ENCODE data around the gene KCNC1.

KCNC1 gene

DNA sequence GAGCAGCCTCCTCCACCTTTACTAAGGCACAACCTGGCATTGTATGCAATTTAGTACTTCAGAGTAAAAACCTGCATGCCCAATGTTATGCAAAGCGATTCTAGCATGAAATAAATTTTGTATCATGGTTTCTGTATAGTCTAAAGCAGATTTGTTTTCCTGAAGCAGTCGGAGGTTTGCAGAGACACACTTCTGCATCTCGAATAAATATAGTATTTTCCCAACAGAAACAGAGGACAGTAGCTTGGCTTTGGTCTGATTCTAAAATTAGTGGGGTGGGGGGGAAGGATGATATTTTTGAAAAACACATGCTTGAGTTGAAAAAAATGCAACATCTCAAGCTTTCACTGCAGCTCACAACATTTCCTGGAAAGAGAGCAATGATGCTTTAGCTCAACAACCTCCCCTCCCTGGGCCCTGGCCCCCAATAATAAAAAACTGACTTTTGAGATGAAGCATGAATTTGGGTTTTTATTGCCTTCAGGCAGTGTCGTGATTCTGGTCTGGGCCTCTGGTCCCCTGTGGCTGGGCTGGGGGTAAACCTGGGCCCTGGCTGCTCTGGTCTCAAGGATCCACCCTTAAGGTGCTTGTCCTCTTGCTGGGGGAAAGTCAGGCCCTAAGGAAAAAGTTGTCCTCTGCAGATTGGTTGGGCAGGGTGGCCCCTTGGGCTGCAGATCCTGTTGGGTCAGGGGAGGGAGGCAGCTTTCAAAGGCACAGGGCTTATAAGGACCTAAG lies 48.2 kb downstream of the KCNC1 start:
- DNase-seq (ENCODE audit: low read depth) = no peak
- no peak overlapping the region for H3K4me3 ChIP-seq (ENCODE audit: control insufficient read depth, low read depth, low read length)
- TF ChIP-seq, protein P1, sequence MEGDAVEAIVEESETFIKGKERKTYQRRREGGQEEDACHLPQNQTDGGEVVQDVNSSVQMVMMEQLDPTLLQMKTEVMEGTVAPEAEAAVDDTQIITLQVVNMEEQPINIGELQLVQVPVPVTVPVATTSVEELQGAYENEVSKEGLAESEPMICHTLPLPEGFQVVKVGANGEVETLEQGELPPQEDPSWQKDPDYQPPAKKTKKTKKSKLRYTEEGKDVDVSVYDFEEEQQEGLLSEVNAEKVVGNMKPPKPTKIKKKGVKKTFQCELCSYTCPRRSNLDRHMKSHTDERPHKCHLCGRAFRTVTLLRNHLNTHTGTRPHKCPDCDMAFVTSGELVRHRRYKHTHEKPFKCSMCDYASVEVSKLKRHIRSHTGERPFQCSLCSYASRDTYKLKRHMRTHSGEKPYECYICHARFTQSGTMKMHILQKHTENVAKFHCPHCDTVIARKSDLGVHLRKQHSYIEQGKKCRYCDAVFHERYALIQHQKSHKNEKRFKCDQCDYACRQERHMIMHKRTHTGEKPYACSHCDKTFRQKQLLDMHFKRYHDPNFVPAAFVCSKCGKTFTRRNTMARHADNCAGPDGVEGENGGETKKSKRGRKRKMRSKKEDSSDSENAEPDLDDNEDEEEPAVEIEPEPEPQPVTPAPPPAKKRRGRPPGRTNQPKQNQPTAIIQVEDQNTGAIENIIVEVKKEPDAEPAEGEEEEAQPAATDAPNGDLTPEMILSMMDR (conservative IDR thresholded peaks at IDR 0.05; ENCODE audit: control insufficient read depth, insufficient read depth, low read depth, low read length) = no peak

DNA sequence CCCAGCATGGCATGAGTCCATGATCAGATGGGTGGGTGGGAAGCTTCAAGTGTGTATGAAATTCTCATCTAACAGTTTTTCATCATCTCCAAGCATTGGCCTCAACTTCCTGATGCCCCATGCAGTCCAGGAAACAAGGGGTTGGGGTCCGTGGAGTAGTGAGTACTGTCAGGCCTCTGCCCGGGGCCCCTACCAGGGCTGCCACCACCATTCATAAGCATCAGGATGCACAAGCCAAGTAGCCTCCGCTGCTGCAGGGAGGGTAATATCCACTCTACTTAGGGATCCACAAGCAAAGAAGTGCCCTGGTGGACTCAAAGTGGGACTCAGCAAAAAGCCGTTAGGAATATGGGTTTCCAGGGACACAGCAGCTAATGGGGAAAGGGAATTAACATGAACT lies 49.3 kb downstream of the KCNC1 start:
- TF ChIP-seq, protein P1 (conservative IDR thresholded peaks at IDR 0.05; ENCODE audit: control insufficient read depth, insufficient read depth, low read depth, low read length) = no peak
- no peak overlapping the region for H3K4me3 ChIP-seq (ENCODE audit: control insufficient read depth, low read depth, low read length)
- DNase-seq (ENCODE audit: low read depth) = no peak

DNA sequence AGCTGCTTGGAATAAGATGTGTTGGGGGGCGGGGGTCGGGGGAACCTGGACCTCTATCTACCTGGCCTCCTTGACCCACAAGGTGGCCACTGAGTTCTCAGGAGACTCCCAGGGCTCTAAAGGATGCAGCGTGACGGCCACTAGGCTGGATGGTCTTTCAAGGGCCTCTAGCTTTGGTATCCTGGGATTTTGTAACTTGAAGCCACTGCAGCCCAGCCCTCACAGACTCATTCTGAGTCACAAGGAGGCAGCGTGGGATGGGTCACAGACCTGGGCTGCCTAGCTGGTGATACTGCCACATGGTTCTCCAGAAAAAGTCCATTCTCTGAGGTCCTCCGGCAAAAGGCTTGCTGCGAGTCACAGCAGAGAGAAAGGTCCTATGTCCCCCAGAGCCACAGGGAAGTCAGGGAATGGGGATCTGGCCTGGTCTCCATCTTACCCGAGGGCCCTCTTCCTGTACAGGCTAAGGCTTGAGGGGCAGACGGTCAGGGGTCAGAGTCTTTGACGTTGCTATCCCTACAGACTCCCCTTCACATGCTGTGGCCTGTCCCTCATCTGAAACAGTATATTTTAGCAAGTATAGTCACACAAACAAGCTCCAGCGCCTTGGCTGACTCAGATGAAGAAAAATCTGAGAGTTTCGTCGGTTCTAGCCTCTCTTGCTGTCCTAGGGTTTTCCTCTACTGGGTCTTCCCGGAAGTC lies 52.4 kb downstream of the KCNC1 start:
- peak; percentile 93 for DNase-seq (ENCODE audit: low read depth)
- TF ChIP-seq, protein P1 (conservative IDR thresholded peaks at IDR 0.05; ENCODE audit: control insufficient read depth, insufficient read depth, low read depth, low read length) = no peak
- no peak overlapping the region for H3K4me3 ChIP-seq (ENCODE audit: control insufficient read depth, low read depth, low read length)

DNA sequence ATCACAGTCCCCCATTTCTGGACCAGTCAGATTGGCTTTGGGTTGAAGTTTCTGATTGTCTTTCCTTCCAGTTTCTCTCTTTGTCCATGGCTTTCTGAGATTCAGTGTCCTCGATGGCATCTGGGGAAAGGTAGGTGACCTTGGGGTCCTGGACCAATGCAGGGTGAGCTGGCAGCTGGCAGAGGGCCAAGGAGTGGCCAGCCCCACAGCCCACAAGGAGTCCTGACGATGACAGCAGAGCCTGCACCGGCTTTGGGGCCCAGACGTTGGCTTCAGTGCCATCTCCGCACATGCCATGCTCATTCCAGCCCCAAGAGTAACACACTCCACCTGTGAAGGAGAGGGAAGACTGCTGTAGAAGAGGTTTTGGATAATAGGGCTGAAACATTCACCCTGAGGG lies 53.5 kb downstream of the KCNC1 start:
- TF ChIP-seq, protein P1 (conservative IDR thresholded peaks at IDR 0.05; ENCODE audit: control insufficient read depth, insufficient read depth, low read depth, low read length) = no peak
- DNase-seq (ENCODE audit: low read depth) = no peak

DNA sequence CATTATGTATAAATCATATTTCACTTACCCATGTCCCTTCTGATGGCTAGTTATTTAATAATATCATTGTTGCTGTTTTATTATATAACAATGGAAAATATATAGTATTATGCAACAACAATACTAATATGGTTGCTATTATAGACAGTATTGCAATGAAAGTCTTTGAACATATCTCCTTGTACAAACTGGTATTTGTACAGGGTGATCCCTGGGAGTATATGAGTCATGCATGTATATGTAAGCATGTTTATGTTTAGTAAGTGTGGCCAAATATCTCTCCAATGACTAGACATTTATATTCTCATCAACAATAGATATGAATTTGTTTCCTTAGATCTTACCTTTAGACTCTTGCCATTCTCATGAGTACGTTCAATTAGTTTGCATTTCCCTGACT lies 55.9 kb downstream of the KCNC1 start:
- TF ChIP-seq, protein P1 (conservative IDR thresholded peaks at IDR 0.05; ENCODE audit: control insufficient read depth, insufficient read depth, low read depth, low read length) = no peak
- DNase-seq (ENCODE audit: low read depth) = peak; percentile 84

More for the DNA sequence above, 53.5 kb downstream of the KCNC1 start:
- no peak overlapping the region for H3K4me3 ChIP-seq (ENCODE audit: control insufficient read depth, low read depth, low read length)

DNA sequence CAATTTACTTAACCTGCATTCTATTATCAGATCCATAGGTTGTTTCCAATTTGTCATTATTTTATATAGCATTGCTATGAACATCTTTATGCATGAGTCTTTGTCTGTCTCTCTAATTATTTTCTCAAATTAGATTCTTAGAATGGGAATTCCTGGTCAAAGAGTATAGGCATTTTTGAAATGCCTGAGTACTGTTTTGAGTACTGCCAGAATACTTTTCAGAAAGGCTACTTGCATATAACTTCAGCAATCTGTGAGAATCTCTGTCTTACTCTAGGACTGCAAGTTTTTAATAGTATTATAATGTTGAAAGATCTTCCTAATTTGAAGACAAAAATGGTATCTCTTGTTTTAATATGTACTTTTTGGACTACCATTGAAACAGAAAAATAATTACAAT lies 56.6 kb downstream of the KCNC1 start:
- TF ChIP-seq, protein P1 (conservative IDR thresholded peaks at IDR 0.05; ENCODE audit: control insufficient read depth, insufficient read depth, low read depth, low read length) = no peak
- H3K4me3 ChIP-seq (ENCODE audit: control insufficient read depth, low read depth, low read length) = no peak overlapping the region
- no peak for DNase-seq (ENCODE audit: low read depth)

More for the DNA sequence above, 55.9 kb downstream of the KCNC1 start:
- no peak overlapping the region for H3K4me3 ChIP-seq (ENCODE audit: control insufficient read depth, low read depth, low read length)

Data from fibroblast of mammary gland (primary cell).